GM21526 (cell line): ENCODE measurements around the gene COL23A1.

ENCODE experiments used
- ATAC-seq: cut with Tn5 transposase; IDR thresholded peaks from one replicate; pipeline ENCODE4 v1.9.1; 2021; ENCODE audit warnings: moderate library complexity; ENCODE audit not compliant: unreplicated experiment, low FRiP score

The COL23A1 gene

DNA sequence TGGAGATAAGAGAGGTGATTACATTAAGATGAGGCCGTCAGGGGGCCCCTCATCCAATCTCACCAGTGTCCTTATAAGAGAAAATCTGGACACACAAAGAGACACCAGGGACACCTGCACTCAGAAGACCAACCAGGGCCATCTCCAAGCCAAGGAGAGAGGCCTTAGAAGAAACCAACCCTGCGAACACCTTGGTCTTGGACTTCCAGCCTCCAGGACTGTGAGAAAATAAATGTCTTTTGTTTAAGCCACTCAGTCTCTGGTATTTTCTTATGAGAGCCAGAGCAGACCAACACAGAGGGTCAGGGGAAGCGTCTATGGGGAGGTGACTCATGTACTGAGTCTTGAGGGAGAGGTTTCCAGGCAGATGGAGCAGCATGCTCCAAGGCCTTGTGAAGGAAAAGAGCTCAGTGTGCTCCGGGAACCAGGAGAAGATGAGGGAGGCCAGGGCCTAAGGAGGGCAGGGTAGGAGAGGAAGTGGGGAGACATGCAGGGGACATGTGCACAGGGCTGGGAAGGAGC, 363.0 kb downstream of the COL23A1 start:
- ATAC-seq = no peak

DNA sequence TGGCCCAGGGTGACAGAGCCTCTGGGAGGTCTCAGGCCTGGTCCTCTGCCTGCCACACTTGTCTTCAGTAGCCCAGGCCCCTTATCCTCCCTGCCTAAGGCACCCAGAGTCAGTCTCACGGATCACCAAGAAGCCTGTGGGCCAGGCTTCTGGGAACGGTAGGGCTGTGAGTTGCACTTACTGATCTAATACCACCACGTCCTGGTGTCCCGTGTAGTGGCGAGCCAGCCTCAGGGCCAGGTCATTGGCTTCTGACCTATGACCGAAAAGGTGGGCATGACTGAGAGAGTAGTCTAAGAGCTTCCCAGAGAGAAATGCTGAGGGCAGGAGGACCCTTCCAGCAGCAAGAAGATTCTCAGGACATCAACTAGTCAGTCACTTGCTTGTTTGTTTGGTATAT, 365.0 kb downstream of the COL23A1 start:
- ATAC-seq = no peak

DNA sequence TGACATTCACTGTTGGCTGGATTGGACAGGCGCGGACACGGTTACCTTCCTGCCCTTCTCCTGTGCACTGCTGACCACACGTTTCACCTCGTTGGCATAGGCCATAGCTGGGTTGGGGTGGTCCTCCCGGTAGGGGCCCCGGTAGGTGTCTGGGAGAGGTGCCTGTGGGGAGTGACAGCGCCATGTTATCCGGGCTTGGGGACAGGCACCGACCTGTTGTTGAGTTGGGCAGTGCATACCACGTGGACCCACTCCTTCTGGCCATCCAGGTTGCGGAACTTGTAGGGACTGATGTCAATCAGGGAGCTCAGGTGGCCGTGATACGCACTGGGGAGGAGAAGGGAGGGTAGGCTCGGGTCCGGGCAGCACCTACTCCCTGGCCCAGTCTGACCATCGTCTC, 365.8 kb downstream of the COL23A1 start:
- ATAC-seq = no peak

DNA sequence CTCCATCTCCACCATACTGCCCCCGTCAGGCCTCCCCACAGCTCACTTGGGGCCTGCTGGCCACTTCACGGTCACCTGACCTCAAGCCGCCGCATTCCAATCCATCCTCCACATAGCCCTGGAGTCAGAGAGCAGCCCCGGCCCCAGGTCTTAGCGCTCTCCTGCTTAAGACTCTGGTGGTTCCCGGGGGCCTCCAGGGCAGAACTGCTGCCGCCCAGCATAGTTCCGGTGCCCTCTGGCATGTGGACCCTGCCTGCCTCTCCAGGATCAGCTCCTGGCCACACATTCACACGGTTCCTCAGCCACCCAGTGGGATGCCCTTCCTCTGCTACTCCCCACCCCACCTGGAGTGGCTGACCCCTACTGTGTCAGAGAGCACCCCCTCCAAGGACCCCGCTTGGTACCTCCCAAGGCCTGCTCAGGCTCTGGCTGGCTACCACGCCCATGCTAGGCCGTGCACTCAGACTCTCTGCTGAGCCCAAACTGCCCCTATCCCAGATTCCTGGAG, 366.3 kb downstream of the COL23A1 start:
- no peak for ATAC-seq

DNA sequence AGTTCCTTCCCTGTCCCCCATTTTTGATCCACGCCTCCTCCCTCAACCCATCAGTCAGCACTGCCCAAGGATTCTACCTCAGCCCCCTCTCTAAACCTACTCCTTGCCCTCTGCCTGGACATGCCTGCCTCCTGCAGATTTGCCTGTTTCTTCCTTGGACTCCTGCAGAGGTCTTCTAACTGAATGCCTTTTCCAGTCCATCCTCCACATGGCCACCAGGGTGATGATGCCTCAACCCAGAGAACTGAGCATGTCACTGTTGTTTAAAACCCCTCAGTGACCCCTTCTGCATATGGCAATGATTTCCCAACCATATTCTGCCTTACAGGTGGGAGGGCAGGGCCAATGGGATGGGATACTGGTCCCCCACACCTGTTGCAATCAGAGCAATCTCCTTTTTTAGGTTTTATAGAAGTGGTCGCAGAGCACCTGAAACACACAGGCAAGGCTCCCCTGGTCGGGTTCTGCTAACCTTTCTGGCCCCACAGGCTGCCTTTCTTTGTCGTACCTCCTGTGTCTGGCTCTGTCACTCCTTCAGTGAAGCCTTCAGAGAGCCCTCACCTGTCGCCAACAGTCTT, 366.9 kb downstream of the COL23A1 start:
- no peak for ATAC-seq

DNA sequence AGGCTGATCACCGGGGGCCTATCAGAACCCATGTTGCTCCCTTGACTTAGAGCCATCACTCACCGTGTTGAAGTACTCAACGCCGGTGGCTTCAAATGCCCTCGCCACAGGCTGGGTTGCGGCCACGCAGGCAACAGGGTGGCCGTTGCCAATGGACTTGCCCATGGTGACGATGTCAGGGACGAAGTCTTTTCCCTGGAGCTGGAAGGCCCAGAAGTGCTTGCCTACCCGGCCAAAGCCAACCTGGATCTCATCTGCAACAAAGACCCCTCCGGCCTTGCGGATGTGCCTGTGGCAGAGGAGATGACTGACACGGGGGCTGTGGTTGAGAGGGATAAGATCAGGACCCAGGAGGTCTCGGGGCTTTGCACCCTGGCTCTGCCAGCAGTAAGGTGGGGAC, 367.9 kb downstream of the COL23A1 start:
- ATAC-seq = no peak

DNA sequence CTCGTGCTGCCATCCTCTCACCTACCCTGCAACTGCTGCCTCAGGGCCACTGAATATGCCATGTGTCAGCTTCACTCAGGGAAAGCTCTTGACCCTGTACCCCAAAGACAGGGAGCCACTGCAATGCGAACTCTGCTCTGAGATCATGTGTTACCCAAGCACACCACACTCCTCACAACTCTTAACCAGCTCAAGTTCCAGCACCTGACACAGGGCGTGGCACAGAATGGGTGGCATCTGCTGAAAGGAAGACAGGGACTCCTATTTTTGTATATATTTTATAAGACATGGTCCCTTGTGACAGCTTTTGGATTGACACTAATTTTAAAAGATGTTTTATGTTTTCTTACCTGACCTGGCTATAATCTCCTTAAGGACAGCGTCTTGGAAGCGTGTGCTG, 368.3 kb downstream of the COL23A1 start:
- no peak for ATAC-seq

DNA sequence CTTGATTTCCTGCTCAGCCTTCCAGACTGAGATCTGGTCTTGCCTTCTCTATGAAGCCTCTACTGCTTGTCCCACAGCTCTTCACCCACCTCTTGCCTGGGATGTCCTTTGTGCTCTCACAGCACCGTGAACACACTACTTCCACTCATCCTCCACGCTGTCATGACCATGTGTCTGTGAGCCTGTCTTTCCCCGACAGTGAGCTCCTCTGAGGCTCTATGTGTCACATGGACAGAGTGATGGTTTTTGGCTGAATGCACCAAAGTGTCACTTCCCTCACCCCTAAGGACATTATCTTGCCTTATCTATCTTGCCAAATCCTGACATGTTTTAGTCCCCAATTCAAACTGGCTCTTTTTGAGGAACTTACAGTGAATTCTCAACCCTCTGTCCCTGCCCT, 368.9 kb downstream of the COL23A1 start:
- no peak for ATAC-seq

DNA sequence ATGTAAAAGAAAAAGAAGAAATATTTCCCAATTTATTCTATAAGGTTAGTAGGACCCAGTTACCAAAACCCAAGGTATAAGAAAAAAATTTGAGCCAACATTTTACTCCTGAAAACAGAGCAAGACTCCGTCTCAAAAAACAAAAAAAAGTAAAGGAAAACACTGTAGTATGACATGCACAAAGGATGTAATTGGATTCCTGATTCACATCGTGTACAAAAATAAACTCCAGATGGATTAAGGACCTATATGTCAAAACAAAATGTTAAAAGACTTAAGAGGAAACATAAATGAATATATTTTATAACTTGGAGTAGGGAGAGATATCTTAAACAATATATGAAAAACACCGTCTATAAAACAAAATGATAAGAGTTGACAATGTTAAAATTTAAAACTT, 371.4 kb downstream of the COL23A1 start:
- no peak for ATAC-seq

DNA sequence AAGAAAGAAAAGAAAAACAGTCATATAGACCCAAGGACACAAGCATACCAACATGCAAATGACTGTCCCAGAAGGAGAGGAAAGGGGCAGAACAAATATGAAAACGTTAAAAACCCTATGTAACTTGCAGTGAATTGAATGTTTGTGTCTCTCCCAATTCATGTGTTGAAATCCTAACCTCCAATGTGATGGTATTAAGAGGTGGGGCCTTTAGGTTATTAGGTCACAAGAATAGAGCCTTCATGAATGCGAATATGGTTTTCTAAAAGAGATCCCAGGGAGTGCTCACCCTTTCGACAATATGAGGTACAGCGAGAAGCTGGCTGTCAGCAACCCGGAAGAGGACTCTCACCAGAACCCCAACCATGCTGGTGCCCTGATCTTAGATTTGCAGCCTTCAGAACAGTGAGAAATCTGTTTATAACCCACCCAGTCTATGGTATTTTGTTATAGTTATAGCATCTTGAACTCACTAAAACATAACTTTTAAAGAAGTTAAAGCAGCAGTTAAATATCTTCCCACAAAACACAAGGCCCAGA, 371.9 kb downstream of the COL23A1 start:
- no peak for ATAC-seq

DNA sequence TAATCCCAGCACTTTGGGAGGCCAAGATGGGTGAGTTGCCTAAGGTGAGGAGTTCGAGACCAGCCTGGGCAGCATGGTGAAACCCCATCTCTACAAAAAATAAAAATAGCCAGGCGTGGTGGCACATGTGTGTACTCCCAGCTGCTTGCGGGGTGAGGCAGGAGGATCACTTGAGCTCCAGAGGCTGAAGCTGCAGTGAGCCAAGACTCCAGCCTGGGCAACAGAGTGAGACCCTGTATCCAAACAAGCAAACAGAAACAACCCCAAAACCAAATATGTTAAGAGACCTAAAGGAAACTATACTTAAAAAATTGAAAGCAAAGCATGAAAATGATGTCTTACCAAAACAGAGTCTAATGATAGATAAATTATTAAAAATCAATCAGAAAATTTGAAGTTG, 373.4 kb downstream of the COL23A1 start:
- ATAC-seq = no peak

DNA sequence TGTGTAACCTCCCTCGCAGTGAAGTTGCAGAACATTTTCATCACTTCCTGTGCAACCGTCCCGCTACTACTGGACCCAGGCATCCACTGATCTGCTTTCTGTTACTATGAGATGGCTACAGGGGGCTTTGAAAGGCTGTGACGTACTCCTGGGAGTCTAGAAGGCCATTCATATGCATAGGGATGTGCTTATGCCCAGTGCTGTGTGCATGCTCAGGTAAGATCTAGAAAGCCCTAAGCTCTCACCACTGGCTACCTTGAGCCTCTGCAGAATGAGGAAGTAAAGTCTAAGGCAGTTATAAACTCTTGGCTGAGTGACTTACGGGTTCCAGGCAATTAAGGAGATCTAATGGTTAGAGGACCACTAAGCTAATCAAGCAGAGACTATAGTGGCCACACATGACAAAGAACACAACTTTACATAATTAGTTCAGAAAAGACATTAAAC, 374.1 kb downstream of the COL23A1 start:
- ATAC-seq = no peak

DNA sequence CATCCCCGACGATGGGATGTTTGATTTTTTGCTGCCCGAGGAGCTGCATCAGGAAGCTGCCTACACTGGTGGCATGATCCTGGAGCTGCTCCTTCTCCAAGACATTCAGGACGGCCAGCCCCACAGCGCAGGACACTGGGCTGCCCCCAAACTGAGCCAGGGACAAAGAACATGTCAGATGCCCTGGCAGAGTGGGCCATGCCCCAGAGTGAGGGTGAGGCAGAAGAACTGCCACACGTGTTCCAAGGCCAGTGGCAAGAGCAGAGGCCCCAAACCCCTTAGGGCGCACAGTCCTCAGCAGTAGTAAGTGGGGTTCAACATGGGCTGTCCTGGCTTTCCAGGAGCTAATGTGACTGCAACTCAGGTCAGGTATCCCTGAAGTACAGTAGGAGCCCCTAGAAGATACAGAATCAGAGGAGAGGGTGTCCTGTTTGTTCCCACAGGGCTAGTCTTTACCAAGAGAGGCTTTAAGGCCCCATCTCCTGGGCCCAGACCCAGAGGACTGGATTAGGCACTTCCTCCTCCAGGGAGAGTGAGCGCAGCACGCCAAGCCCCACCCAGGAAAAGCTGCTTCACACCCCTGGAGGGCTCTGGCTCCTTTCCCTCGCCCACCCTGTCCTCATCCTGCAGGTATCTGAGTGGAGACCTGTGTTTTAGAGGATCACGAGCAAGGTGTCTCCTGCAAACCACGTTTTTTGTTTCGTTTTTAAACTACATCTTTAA, 374.8 kb downstream of the COL23A1 start:
- ATAC-seq = no peak

DNA sequence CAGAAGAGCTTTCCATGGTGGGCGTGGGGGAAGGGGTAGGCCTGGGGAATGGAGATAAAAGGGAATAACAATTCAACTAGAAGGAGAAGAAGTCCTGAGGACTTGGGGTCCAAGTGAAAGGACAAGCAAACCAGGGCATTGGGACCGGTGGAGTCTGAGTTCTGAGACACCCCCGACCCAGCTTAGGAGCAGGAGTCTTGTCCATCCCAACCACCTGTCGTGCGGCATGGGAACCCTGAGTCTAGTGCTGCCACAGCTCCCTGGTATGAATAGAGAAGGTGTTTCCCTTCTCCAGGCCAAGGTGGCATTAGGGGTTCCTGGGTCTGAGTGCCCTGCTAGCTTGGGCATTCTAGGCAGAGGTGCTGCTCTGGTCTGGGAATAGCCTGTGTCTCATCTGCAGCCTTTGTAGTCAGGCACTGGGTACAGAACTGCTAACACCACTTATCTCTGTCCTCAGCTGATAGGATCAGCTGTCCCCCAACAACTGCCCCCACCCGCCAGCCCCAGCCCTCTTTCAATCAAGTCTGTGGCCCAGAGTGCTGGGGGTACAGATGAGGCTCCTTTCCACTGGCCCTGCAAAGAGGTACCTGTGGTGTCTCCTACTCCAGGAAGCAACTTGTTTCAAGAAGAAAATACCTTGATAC, 375.9 kb downstream of the COL23A1 start:
- no peak for ATAC-seq

DNA sequence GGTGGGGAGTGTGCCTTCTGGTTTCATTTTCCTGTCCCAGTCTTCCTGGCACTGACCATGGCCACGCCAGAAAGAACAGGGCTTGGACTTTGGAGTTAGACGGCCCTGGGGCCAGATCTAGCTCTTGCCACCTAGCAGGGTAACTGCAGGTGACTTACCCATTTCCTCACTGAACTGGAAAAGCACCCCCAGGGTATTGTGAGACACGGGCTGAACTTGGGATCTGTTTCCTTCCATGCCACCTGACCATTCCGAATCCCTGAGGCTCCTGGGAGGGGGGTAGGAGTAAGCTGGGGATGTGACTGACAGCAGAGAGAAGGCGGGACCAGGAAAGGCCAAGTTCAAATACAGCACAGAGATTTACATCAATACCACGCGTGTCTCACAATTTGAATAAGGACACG, 376.4 kb downstream of the COL23A1 start:
- ATAC-seq = no peak

DNA sequence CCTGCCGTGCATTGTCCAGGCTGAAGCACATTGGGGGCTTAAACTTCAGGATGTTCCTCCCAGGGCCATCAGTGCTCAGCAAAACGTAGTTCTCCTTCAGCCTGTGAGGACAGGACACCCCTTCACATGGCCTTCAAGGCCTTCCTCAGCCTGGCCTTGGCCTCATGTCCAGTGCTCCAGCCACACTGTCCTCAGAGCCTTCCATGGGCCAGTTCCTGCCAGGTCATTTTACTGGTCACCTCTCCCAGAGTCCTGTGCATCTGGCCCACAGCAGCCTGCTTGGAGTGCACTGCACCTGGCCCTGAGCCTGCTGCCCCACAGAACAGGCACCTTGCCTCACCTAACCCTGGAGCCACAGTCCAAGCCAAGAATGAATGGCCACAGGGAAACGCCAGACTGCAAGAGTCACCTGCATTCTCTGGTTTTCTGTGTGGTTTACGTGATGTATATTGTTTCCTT, 377.2 kb downstream of the COL23A1 start:
- no peak for ATAC-seq

DNA sequence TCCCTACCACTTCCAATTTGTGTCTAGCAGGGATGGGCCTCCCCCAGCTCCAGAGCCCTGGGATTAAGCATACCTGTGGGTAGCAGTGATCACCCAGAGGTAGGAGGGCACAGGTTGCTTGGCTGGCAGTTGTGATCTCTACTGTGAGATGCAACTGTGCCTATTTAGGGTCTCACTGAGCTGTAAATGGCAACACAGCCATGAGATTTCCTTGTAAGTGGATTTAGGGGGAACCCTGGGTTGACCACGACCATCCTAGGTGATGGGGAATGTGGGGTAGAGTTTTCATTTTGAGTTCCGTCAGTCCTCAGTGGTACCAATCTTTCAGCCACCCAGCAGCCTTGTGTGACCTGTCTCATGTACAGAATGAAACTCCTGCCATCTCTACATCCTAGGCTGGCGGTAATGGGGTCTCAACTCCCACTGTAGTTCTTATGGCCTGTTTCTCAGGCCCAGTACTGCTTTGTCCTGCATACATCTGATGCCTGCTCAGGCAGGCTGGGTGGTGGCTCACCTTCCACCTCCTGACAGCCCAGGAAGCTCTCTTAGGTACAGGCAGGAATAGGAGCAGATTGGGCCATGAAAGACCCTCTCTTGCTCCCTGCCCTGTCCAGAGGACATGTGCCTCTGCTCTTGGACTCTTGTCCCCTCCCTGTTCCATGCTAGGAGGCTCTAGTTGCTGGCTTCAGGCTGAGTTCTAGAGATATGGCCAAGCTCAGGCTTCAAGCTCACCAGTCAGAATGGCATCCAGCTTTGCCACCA, 377.8 kb downstream of the COL23A1 start:
- ATAC-seq = no peak

DNA sequence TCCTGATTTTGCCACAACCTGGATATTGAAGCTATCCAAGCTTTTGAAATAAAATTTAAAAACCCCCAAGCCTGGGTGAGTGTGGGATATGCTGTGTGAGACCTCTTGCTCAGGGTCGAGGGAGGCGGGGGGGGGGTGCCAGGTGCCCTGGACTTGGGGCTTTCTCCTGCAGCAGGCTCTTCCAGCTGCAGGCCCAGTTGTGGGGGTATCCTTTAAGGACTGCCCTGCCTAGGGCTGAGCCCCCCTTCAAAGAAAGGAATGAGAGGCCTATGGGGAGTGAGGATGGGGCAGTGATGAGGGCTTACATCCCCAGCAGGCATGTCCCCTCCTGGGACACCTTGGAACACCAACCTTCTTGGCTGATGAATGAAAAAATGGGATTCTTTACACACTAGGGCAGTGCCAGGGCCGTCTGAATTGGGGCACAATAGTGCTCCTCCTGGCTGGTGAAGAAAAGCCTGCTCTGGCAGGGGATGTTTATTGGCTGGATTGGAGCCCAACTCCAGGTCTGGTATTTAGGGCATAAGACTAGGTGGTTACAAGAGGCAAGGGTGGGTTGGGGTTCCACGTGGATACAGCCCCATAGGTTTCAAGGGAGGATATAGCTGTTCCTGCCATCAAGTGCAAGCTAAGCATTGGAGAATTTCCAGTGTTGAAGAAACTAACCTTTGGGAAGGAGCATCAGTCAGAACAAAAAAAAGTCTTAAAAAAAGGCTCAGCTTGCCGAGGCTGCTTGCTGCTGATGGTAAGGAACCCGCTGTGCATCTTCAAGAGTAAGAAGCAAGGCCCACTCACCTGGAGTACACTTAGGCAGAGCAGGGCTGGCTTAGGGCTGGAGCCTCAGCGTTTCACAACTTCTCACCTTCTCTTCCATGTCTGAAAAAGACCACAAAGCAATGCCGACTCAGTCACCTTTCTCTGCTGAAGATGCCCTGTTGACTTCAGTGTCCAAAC, 378.8 kb downstream of the COL23A1 start:
- ATAC-seq = no peak

DNA sequence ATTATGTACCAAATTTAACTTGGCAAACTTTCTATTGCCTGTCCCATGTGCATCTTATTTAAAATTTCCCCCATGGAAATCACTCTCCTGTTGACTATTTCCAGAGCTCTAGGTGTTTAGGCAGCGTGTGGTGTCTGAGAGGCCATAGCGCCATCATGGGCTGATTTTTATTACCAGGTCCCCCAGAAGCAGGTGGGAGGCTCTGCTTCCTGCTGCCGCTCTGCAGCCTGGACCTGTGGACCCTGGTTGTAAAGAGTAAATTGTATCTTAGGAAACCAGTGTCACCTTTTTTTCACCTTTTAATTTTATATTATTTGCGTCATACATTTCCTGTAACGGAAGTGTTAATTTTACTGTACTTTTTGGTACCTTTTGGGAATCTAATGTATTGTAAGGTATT, 379.5 kb downstream of the COL23A1 start:
- ATAC-seq = no peak
